ENCODE results near the gene GIT2. TPM values are rescaled to one million over a fixed set of nuclear protein-coding genes. Genes with fewer than 3 reads are reported as not detected.

GIT2 gene
- total and polyA plus RNA-seq, 2 of the 13 experiments (the other 11 are each of a cell fraction or from before 2014, with no cell fraction given) = 18.4 to 19.8 TPM

DNA sequence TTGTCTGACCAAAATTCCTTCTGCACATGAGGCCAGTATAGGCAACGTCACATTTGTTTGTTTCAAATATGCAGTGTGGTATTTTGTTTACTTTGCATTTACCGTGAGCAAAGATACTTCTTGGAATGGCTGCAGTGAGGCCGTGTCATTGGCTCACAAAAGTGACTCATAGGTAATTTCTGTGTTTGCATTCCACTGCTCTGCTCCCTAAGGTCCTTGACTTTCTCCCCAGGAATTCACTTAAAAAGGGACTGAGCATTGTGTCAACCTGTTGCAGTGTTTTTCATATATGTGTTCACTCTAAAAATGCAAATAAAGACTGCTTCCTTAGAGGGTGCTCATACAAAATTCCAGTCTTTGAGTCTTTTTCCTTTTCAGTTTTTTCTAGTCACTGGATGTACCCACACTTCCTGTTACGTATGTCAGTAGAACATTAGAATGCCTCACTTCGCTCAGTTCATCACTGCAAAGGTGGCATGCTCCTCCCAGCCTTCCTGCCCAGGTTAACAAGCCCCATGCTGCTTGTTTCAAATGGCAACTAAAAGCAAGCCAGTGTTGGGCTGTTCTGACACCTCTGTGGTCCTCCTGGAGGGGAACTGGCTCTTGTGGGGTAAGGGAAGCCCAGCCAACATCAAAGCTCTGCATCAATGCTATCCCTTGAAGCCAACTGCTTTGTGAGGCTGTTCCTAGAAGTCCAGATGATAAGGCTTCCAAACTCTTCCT lies 43.1 kb upstream of the GIT2 start (continued):
- TF ChIP-seq ZNF550 (CRISPR knock-in tag; IDR thresholded peaks at IDR 0.05; ENCODE audit: borderline replicate concordance) = no peak
- no peak for TF ChIP-seq NPAS2 (CRISPR knock-in tag; IDR thresholded peaks at IDR 0.05; ENCODE audit: borderline replicate concordance)
- no peak for TF ChIP-seq ZFP36 (IDR thresholded peaks at IDR 0.05; ENCODE audit: borderline replicate concordance, low read depth, low read length, partially characterized antibody)
- TF ChIP-seq, protein P1, sequence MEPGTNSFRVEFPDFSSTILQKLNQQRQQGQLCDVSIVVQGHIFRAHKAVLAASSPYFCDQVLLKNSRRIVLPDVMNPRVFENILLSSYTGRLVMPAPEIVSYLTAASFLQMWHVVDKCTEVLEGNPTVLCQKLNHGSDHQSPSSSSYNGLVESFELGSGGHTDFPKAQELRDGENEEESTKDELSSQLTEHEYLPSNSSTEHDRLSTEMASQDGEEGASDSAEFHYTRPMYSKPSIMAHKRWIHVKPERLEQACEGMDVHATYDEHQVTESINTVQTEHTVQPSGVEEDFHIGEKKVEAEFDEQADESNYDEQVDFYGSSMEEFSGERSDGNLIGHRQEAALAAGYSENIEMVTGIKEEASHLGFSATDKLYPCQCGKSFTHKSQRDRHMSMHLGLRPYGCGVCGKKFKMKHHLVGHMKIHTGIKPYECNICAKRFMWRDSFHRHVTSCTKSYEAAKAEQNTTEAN (CRISPR knock-in tag; conservative IDR thresholded peaks at IDR 0.05) = 0 out of 2 replicates have a peak, but pooled peaks have one; percentile 24
- TF ChIP-seq ZKSCAN5 (CRISPR knock-in tag; IDR thresholded peaks at IDR 0.05) = no peak
- TF ChIP-seq SALL2 (CRISPR knock-in tag; IDR thresholded peaks at IDR 0.05) = no peak
- TF ChIP-seq MEIS1 (CRISPR knock-in tag; IDR thresholded peaks at IDR 0.05; ENCODE audit: borderline replicate concordance) = no peak
- TF ChIP-seq ZNF562 (CRISPR knock-in tag; IDR thresholded peaks at IDR 0.05; ENCODE audit: borderline replicate concordance) = no peak
- peak; percentile 91 for TF ChIP-seq DPF2 (CRISPR knock-in tag; IDR thresholded peaks at IDR 0.05; ENCODE audit: borderline replicate concordance, low read depth)
- TF ChIP-seq ZNF790 (CRISPR knock-in tag; IDR thresholded peaks at IDR 0.05; ENCODE audit: borderline replicate concordance) = no peak
- TF ChIP-seq, protein P2, sequence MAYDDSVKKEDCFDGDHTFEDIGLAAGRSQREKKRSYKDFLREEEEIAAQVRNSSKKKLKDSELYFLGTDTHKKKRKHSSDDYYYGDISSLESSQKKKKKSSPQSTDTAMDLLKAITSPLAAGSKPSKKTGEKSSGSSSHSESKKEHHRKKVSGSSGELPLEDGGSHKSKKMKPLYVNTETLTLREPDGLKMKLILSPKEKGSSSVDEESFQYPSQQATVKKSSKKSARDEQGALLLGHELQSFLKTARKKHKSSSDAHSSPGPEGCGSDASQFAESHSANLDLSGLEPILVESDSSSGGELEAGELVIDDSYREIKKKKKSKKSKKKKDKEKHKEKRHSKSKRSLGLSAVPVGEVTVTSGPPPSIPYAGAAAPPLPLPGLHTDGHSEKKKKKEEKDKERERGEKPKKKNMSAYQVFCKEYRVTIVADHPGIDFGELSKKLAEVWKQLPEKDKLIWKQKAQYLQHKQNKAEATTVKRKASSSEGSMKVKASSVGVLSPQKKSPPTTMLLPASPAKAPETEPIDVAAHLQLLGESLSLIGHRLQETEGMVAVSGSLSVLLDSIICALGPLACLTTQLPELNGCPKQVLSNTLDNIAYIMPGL (CRISPR knock-in tag; IDR thresholded peaks at IDR 0.05; ENCODE audit: borderline replicate concordance in 1 of 2, low read depth in 1 of 2) = peak in 1 of 2 experiments; percentile 68; a peak in 1 of 4 replicates
- TF ChIP-seq HMGA1 (CRISPR knock-in tag; conservative IDR thresholded peaks at IDR 0.05) = no peak
- peak; percentile 80 for TF ChIP-seq ZNF335 (CRISPR knock-in tag; IDR thresholded peaks at IDR 0.05)
- TF ChIP-seq, protein P3, sequence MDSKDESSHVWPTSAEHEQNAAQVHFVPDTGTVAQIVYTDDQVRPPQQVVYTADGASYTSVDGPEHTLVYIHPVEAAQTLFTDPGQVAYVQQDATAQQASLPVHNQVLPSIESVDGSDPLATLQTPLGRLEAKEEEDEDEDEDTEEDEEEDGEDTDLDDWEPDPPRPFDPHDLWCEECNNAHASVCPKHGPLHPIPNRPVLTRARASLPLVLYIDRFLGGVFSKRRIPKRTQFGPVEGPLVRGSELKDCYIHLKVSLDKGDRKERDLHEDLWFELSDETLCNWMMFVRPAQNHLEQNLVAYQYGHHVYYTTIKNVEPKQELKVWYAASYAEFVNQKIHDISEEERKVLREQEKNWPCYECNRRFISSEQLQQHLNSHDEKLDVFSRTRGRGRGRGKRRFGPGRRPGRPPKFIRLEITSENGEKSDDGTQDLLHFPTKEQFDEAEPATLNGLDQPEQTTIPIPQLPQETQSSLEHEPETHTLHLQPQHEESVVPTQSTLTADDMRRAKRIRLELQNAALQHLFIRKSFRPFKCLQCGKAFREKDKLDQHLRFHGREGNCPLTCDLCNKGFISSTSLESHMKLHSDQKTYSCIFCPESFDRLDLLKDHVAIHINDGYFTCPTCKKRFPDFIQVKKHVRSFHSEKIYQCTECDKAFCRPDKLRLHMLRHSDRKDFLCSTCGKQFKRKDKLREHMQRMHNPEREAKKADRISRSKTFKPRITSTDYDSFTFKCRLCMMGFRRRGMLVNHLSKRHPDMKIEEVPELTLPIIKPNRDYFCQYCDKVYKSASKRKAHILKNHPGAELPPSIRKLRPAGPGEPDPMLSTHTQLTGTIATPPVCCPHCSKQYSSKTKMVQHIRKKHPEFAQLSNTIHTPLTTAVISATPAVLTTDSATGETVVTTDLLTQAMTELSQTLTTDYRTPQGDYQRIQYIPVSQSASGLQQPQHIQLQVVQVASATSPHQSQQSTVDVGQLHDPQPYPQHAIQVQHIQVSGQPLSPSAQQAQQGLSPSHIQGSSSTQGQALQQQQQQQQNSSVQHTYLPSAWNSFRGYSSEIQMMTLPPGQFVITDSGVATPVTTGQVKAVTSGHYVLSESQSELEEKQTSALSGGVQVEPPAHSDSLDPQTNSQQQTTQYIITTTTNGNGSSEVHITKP (CRISPR knock-in tag; IDR thresholded peaks at IDR 0.05; ENCODE audit: low read depth) = peak; percentile 73
- TF ChIP-seq KAT2B (IDR thresholded peaks at IDR 0.05; ENCODE audit: borderline replicate concordance, low read depth, low read length) = no peak
- peak; percentile 90; the same call in 1 of the 2 replicates for TF ChIP-seq JUNB (CRISPR knock-in tag; IDR thresholded peaks at IDR 0.05; ENCODE audit: borderline replicate concordance)
- no peak; the same call in 1 of the 2 replicates for TF ChIP-seq KDM2A (CRISPR knock-in tag; IDR thresholded peaks at IDR 0.05; ENCODE audit: borderline replicate concordance, low read depth)
- no peak for TF ChIP-seq PRMT3 (CRISPR knock-in tag; IDR thresholded peaks at IDR 0.05; ENCODE audit: borderline replicate concordance, low read depth)
- TF ChIP-seq KLF11 (CRISPR knock-in tag; IDR thresholded peaks at IDR 0.05) = 0 out of 2 replicates have a peak, but pooled peaks have one; percentile 48
- TF ChIP-seq ASH2L (IDR thresholded peaks at IDR 0.05; ENCODE audit: insufficient read length, low read depth, low read length) = peak; percentile 80
- TF ChIP-seq KDM4B (CRISPR knock-in tag; IDR thresholded peaks at IDR 0.05) = peak; percentile 45; the same call in 1 of the 2 replicates
- TF ChIP-seq ZNF616 (CRISPR knock-in tag; IDR thresholded peaks at IDR 0.05; ENCODE audit: low read depth) = no peak
- peak; percentile 93 for TF ChIP-seq NCOA2 (CRISPR knock-in tag; IDR thresholded peaks at IDR 0.05)

Data from HepG2 (cell line).